CD4-positive, alpha-beta T cell treated with Interleukin-6 for 4 hours (primary cell): Measurements from ENCODE around the gene SLC12A2.

Experiments used
- DNase-seq: peaks from one replicate; pipeline ENCODE4 v3.0.0-alpha.2; 2020; ENCODE audit warnings: mixed read lengths

The SLC12A2 gene

GRCh38 chr5:128097781-128098180, 14.2 kb downstream of the SLC12A2 start:
- no peak for DNase-seq

GRCh38 chr5:128099944-128100343, 16.4 kb downstream of the SLC12A2 start:
- no peak for DNase-seq

- no peak for DNase-seq
Measured at GRCh38 chr5:128100860-128101557, 17.4 kb downstream of the SLC12A2 start.

- DNase-seq = no peak
Measured at GRCh38 chr5:128101676-128102075, 18.1 kb downstream of the SLC12A2 start.

GRCh38 chr5:128105203-128105602, 21.6 kb downstream of the SLC12A2 start:
- DNase-seq = no peak

- DNase-seq = no peak
Measured at GRCh38 chr5:128109138-128109537, 25.6 kb downstream of the SLC12A2 start.

GRCh38 chr5:128109766-128110165, 26.2 kb downstream of the SLC12A2 start:
- DNase-seq = no peak

- DNase-seq = no peak
Measured at GRCh38 chr5:128111818-128112448, 28.4 kb downstream of the SLC12A2 start.

- no peak for DNase-seq
Measured at GRCh38 chr5:128116445-128116844, 32.9 kb downstream of the SLC12A2 start.

GRCh38 chr5:128118214-128118613, 34.6 kb downstream of the SLC12A2 start:
- no peak for DNase-seq

GRCh38 chr5:128121651-128122050, 38.1 kb downstream of the SLC12A2 start:
- DNase-seq = no peak

- DNase-seq = no peak
Measured at GRCh38 chr5:128123936-128124335, 40.4 kb downstream of the SLC12A2 start.

- DNase-seq = no peak
Measured at GRCh38 chr5:128126241-128126640, 42.7 kb downstream of the SLC12A2 start.

GRCh38 chr5:128132499-128132898, 48.9 kb downstream of the SLC12A2 start:
- no peak for DNase-seq

GRCh38 chr5:128135286-128135685, 51.7 kb downstream of the SLC12A2 start:
- no peak for DNase-seq

- DNase-seq = no peak
Measured at GRCh38 chr5:128143911-128144310, 60.3 kb downstream of the SLC12A2 start.

- DNase-seq = no peak
Measured at GRCh38 chr5:128144491-128144890, 60.9 kb downstream of the SLC12A2 start.

- DNase-seq = no peak
Measured at GRCh38 chr5:128146671-128147070, 63.1 kb downstream of the SLC12A2 start.

GRCh38 chr5:128154943-128155342, 71.4 kb downstream of the SLC12A2 start:
- DNase-seq = no peak

- DNase-seq = no peak
Measured at GRCh38 chr5:128155776-128156175, 72.2 kb downstream of the SLC12A2 start.

- DNase-seq = no peak
Measured at GRCh38 chr5:128156521-128156920, 73.0 kb downstream of the SLC12A2 start.

GRCh38 chr5:128158342-128158741, 74.8 kb downstream of the SLC12A2 start:
- no peak for DNase-seq

- DNase-seq = no peak
Measured at GRCh38 chr5:128163991-128164390, 80.4 kb downstream of the SLC12A2 start.

- no peak for DNase-seq
Measured at GRCh38 chr5:128169401-128170017, 85.9 kb downstream of the SLC12A2 start.
